Trophoblast cell (in vitro differentiated cells and primary cell): ENCODE results near the gene WRNIP1.

Experiments
- DNase-seq, 2 donors: peaks; one replicate each; pipeline ENCODE4 v3.0.0-alpha.2; 2016
- H2AFZ ChIP-seq: 2 replicates; pipeline ENCODE4 v1.6.1; 2013; ENCODE audit warnings: low read length, moderate library complexity, mild to moderate bottlenecking; ENCODE audit not compliant: insufficient read depth, poor library complexity
- H2AK5ac ChIP-seq: 2 replicates; pipeline ENCODE4 v1.6.1; 2013; ENCODE audit warnings: mild to moderate bottlenecking, low read length
- H2BK120ac ChIP-seq: 2 replicates; pipeline ENCODE4 v1.6.1; 2013; ENCODE audit warnings: low read length, mild to moderate bottlenecking, moderate library complexity; ENCODE audit not compliant: insufficient read depth, poor library complexity
- H2BK12ac ChIP-seq: 2 replicates; pipeline ENCODE4 v1.6.1; 2013; ENCODE audit warnings: mild to moderate bottlenecking, low read length, moderate library complexity
- H2BK5ac ChIP-seq: 2 replicates; pipeline ENCODE4 v1.6.1; 2013; ENCODE audit warnings: low read length, low read depth, moderate library complexity, mild to moderate bottlenecking; ENCODE audit not compliant: poor library complexity
- H3K14ac ChIP-seq: 2 replicates; pipeline ENCODE4 v1.6.1; 2013; ENCODE audit warnings: mild to moderate bottlenecking, low read length
- H3K18ac ChIP-seq: 2 replicates; pipeline ENCODE4 v1.6.1; 2013; ENCODE audit warnings: mild to moderate bottlenecking, low read length
- H3K23ac ChIP-seq: 2 replicates; pipeline ENCODE4 v1.6.1; 2013; ENCODE audit warnings: low read length
- H3K27ac ChIP-seq: 2 replicates; pipeline ENCODE4 v1.5.1; 2013; ENCODE audit warnings: low read depth, mild to moderate bottlenecking, inconsistent platforms, low read length, moderate library complexity
- H3K27me3 ChIP-seq: 2 replicates; pipeline ENCODE4 v1.6.1; 2013; ENCODE audit warnings: inconsistent platforms, mild to moderate bottlenecking, low read length, moderate library complexity; ENCODE audit not compliant: insufficient read depth
- H3K36me3 ChIP-seq, 2 experiments: 1 replicate in 1 of 2; 2 replicates in 1 of 2; pipeline ENCODE4 v1.6.1; 2013; ENCODE audit warnings: low read length in 2 of 2, mild to moderate bottlenecking in 2 of 2, moderate library complexity in 1 of 2; ENCODE audit not compliant: insufficient read depth in 2 of 2, control insufficient read depth in 1 of 2
- H3K4ac ChIP-seq: 2 replicates; pipeline ENCODE4 v1.6.1; 2013; ENCODE audit warnings: low read depth, mild to moderate bottlenecking, low read length, moderate library complexity
- H3K4me1 ChIP-seq, 2 experiments: 1 replicate in 1 of 2; 2 replicates in 1 of 2; pipeline ENCODE4 v1.6.1; 2013; ENCODE audit warnings: low read length in 2 of 2, mild to moderate bottlenecking in 2 of 2, moderate library complexity in 1 of 2; ENCODE audit not compliant: insufficient read depth in 2 of 2, control insufficient read depth in 1 of 2
- H3K4me2 ChIP-seq: 2 replicates; pipeline ENCODE4 v1.6.1; 2013; ENCODE audit warnings: inconsistent platforms, mild to moderate bottlenecking, low read length, moderate library complexity
- H3K4me3 ChIP-seq: 2 replicates; pipeline ENCODE4 v1.5.1; 2013; ENCODE audit warnings: mild to moderate bottlenecking, low read depth, low read length, inconsistent platforms
- H3K79me1 ChIP-seq: one replicate; pipeline ENCODE4 v1.6.1; 2013; ENCODE audit warnings: low read length
- H3K79me2 ChIP-seq: 2 replicates; pipeline ENCODE4 v1.6.1; 2013; ENCODE audit warnings: low read length, mild to moderate bottlenecking; ENCODE audit not compliant: control insufficient read depth, insufficient read depth, poor library complexity
- H3K9ac ChIP-seq: 2 replicates; pipeline ENCODE4 v1.6.1; 2013; ENCODE audit warnings: mild to moderate bottlenecking, low read length
- H3K9me3 ChIP-seq: 2 replicates; pipeline ENCODE4 v1.6.1; 2013; ENCODE audit warnings: low read depth, mild to moderate bottlenecking, control low read depth, inconsistent platforms, low read length; ENCODE audit not compliant: insufficient read depth
- H4K12ac ChIP-seq: 2 replicates; pipeline ENCODE4 v1.6.1; 2013; ENCODE audit warnings: low read depth, mild to moderate bottlenecking, low read length, moderate library complexity
- H4K8ac ChIP-seq: 2 replicates; pipeline ENCODE4 v1.6.1; 2013; ENCODE audit warnings: low read depth, mild to moderate bottlenecking, low read length, moderate library complexity
- H4K91ac ChIP-seq: one replicate; pipeline ENCODE4 v1.6.1; 2013; ENCODE audit warnings: low read depth, mild to moderate bottlenecking, low read length, moderate library complexity
- WGBS: extraction: QIAGEN DNeasy Blood & Tissue Kit; methylation state at CpG from one replicate; pipeline ENCODE4 v1.1.7; 2013; ENCODE audit warnings: missing lambda C conversion rate; ENCODE audit not compliant: insufficient read length, insufficient coverage; ENCODE audit errors: extremely low coverage; 5-methylcytosine and 5-hydroxymethylcytosine counted together

Gene WRNIP1

GRCh38 chr6:2796861-2797260 lies 31.7 kb downstream of the WRNIP1 start:
- Histone ChIP-seq H3K4me1 (peaks cover 4 to 8% of the 10 kb centered on the region in 2 experiments), H3K18ac (no peak overlapping the region), H3K27ac (no peak overlapping the region), H4K8ac (no peak overlapping the region), H4K12ac (no peak overlapping the region), H3K23ac (no peak overlapping the region), H2BK120ac (no peak overlapping the region), H3K9ac (no peak overlapping the region), H3K36me3 (no peaks in the 10 kb centered on the region), H2AFZ (no peak overlapping the region), H3K9me3 (peaks cover under 1% of the 10 kb centered on the region), H3K4me3 (no peak overlapping the region), H3K14ac (no peak overlapping the region), H4K91ac (no peak overlapping the region), H3K79me1 (no peaks in the 10 kb centered on the region), H3K4ac (no peak overlapping the region), H3K4me2 (no peak overlapping the region), H3K79me2 (no peaks in the 10 kb centered on the region), H3K27me3 (no peaks in the 10 kb centered on the region), H2BK5ac (no peak overlapping the region), H2BK12ac (no peak overlapping the region), H2AK5ac (no peak overlapping the region)
- WGBS, result no CpG with 5 or more reads among the region's 6 CpGs
- no peak for DNase-seq

- no CpG with 5 or more reads among the region's 3 CpGs for WGBS
- Histone ChIP-seq H2BK5ac (no peak overlapping the region), H4K8ac (no peak overlapping the region), H3K27ac (no peak overlapping the region), H2AFZ (no peak overlapping the region), H3K27me3 (no peaks in the 10 kb centered on the region), H3K79me1 (no peaks in the 10 kb centered on the region), H3K23ac (no peak overlapping the region), H3K36me3 (no peaks in the 10 kb centered on the region), H3K9me3 (peaks cover 2% of the 10 kb centered on the region), H4K12ac (no peak overlapping the region), H3K4me2 (no peak overlapping the region), H3K79me2 (no peaks in the 10 kb centered on the region), H3K9ac (no peak overlapping the region), H2BK120ac (no peak overlapping the region), H2BK12ac (no peak overlapping the region), H3K18ac (no peak overlapping the region), H3K4ac (no peak overlapping the region), H3K4me1 (peaks cover 4 to 8% of the 10 kb centered on the region in 2 experiments), H4K91ac (no peak overlapping the region), H3K14ac (no peak overlapping the region), H2AK5ac (no peak overlapping the region), H3K4me3 (no peak overlapping the region)
- DNase-seq, result no peak
Observed at GRCh38 chr6:2797564-2798031, 32.4 kb downstream of the WRNIP1 start.

DNA sequence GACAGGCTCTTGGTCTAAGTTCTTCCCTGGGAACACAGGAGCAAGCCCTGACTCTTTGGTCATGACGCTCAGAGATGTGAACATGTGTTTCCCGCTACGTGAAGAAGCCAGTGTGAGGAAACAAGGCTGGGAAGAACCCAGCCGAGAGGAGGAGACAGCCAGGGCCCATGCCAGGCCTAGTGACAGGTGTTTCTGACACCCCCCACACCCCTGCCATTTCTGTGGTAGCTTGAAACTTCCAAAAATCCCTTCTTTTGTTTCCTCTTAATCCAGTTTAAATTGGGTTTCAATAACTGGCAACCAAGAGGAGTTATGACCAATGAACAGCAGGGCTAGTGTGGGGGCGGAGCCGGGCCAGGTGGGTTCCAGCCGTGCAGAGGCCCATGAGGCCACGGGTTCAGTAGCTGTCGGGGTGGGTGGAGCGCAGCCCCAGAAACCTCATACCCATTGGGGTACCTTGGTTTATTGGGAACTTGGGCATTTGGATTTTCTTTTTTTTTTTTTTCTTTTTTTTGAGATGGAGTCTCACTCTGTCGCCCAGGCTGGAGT lies 33.5 kb downstream of the WRNIP1 start:
- DNase-seq, result no peak
- Histone ChIP-seq H3K79me2 (no peaks in the 10 kb centered on the region), H2BK5ac (no peak overlapping the region), H2BK12ac (no peak overlapping the region), H3K4ac (no peak overlapping the region), H4K12ac (no peak overlapping the region), H2AFZ (no peak overlapping the region), H3K36me3 (no peaks in the 10 kb centered on the region), H3K4me2 (no peak overlapping the region), H3K4me1 (peaks cover 4 to 8% of the 10 kb centered on the region in 2 experiments), H2BK120ac (no peak overlapping the region), H3K23ac (no peak overlapping the region), H3K79me1 (no peaks in the 10 kb centered on the region), H4K8ac (no peak overlapping the region), H3K14ac (no peak overlapping the region), H3K18ac (no peak overlapping the region), H3K9ac (no peak overlapping the region), H3K27me3 (no peaks in the 10 kb centered on the region), H3K9me3 (peaks cover 2% of the 10 kb centered on the region), H4K91ac (no peak overlapping the region), H3K4me3 (no peak overlapping the region), H3K27ac (no peak overlapping the region), H2AK5ac (no peak overlapping the region)
- no CpG with 5 or more reads among the region's 11 CpGs for WGBS

GRCh38 chr6:2799936-2800527 lies 34.8 kb downstream of the WRNIP1 start:
- Histone ChIP-seq H2BK120ac (no peak overlapping the region), H3K27ac (no peak overlapping the region), H3K23ac (no peak overlapping the region), H2BK5ac (no peak overlapping the region), H3K9ac (no peak overlapping the region), H3K27me3 (no peaks in the 10 kb centered on the region), H3K4me2 (no peak overlapping the region), H4K12ac (no peak overlapping the region), H3K4me3 (no peak overlapping the region), H3K79me2 (no peaks in the 10 kb centered on the region), H4K91ac (no peak overlapping the region), H3K79me1 (no peaks in the 10 kb centered on the region), H2AK5ac (no peak overlapping the region), H3K18ac (no peak overlapping the region), H3K4ac (no peak overlapping the region), H2AFZ (no peak overlapping the region), H3K4me1 (peaks cover 4 to 8% of the 10 kb centered on the region in 2 experiments), H3K14ac (no peak overlapping the region), H3K9me3 (peaks cover 2% of the 10 kb centered on the region), H4K8ac (no peak overlapping the region), H3K36me3 (no peaks in the 10 kb centered on the region), H2BK12ac (no peak overlapping the region)
- DNase-seq, result no peak
- no CpG with 5 or more reads among the region's 11 CpGs for WGBS
